T-cell (primary cell): Measurements from ENCODE around the gene LRP2. TPM values are rescaled to one million over a fixed set of nuclear protein-coding genes. Genes with fewer than 3 reads are reported as not detected.

ENCODE experiments used
- ATAC-seq, 4 experiments: fragments of 200-7000 bp in 3 of 4; fragments of 150-1000 bp in 1 of 4; cut with Tn5 transposase; replicated peaks in 1 of 4; 1 replicate in 3 of 4; 2 replicates in 1 of 4; pipeline ENCODE4 v1.10.0; 2021; ENCODE audit warnings: moderate library complexity in 3 of 4, mild to moderate bottlenecking in 2 of 4, moderate number of reproducible peaks in 1 of 4
- CTCF ChIA-PET, 2 donors: fragments of 300-600 bp; sonication (Branson Sonifier 250); formaldehyde crosslinking; loops; one replicate each; lab custom pipeline; 2022; ENCODE audit warnings: antibody characterized with exemption in 2 of 2; lab: Charles Lee
- POLR2A ChIA-PET, 2 donors: fragments of 300-600 bp; sonication (Branson Sonifier 250); formaldehyde crosslinking; loops; one replicate each; lab custom pipeline; 2022; ENCODE audit warnings: antibody characterized with exemption in 2 of 2; lab: Charles Lee
- DNase-seq, 35 experiments: peaks; one replicate each; pipeline versions ENCODE4 v3.0.0 to v3.0.0-alpha.2; 2013 to 2023
- H3K27ac ChIP-seq: one replicate; pipeline ENCODE4 v1.5.1; 2013; ENCODE audit warnings: low read length
- H3K27me3 ChIP-seq, 2 experiments: replicated peaks in 1 of 2; 1 replicate in 1 of 2; 2 replicates in 1 of 2; pipeline versions ENCODE4 v1.6.1 to v1.7.0; 2013; ENCODE audit warnings: low read length in 1 of 2, mixed read lengths in 1 of 2; ENCODE audit not compliant: control insufficient read depth in 2 of 2, insufficient read depth in 2 of 2; ENCODE audit errors: extremely low read depth in 1 of 2
- H3K36me3 ChIP-seq, 2 donors: 1 replicate in 1 of 2; 2 replicates in 1 of 2; pipeline versions ENCODE4 v1.6.1 to v1.7.0; 2013; ENCODE audit warnings: low read length in 1 of 2; ENCODE audit not compliant: control insufficient read depth in 2 of 2, insufficient read depth in 1 of 2; ENCODE audit errors: extremely low read depth in 1 of 2
- H3K4me1 ChIP-seq, 2 experiments: 1 replicate in 1 of 2; 2 replicates in 1 of 2; pipeline versions ENCODE4 v1.6.1 to v1.7.0; 2013; ENCODE audit warnings: low read length in 2 of 2, mixed read lengths in 1 of 2; ENCODE audit not compliant: insufficient read depth in 2 of 2, control insufficient read depth in 1 of 2; ENCODE audit errors: extremely low read depth in 1 of 2
- H3K4me3 ChIP-seq, 2 donors: 1 replicate in 1 of 2; 2 replicates in 1 of 2; pipeline versions ENCODE4 v1.5.1 to v1.7.0; 2013; ENCODE audit warnings: mild to moderate bottlenecking in 2 of 2, low read length in 1 of 2, moderate library complexity in 1 of 2; ENCODE audit not compliant: control insufficient read depth in 1 of 2; ENCODE audit errors: extremely low read depth in 1 of 2
- H3K9me3 ChIP-seq: 2 replicates; pipeline ENCODE4 v1.7.0; 2013
- H3K27ac Mint-ChIP-seq, 2 donors: one replicate each; pipeline ENCODE4 v1.8.0; 2020 to 2021; ENCODE audit warnings: mild to moderate bottlenecking in 2 of 2, mixed read lengths in 2 of 2
- H3K27me3 Mint-ChIP-seq, 2 donors: one replicate each; pipeline ENCODE4 v1.8.0; 2021 to 2022; ENCODE audit warnings: mixed read lengths in 2 of 2
- H3K36me3 Mint-ChIP-seq: one replicate; pipeline ENCODE4 v1.8.0; 2021; ENCODE audit warnings: mixed read lengths
- H3K4me1 Mint-ChIP-seq, 3 donors: one replicate each; pipeline ENCODE4 v1.8.0; 2020 to 2022; ENCODE audit warnings: mixed read lengths in 3 of 3, mild to moderate bottlenecking in 1 of 3
- H3K4me3 Mint-ChIP-seq, 3 donors: one replicate each; pipeline ENCODE4 v1.8.0; 2020 to 2022; ENCODE audit warnings: mild to moderate bottlenecking in 3 of 3, mixed read lengths in 3 of 3, moderate library complexity in 3 of 3
- H3K9me3 Mint-ChIP-seq, 3 donors: one replicate each; pipeline ENCODE4 v1.8.0; 2020 to 2022; ENCODE audit warnings: mixed read lengths in 3 of 3
- WGBS: methylation state at CpG from one replicate; pipeline ENCODE4 v1.1.5; 2013; ENCODE audit warnings: missing lambda C conversion rate; ENCODE audit not compliant: insufficient coverage; 5-methylcytosine and 5-hydroxymethylcytosine counted together
- total RNA-seq, 35 experiments: library from RNA in 6 of 35; stranded (reverse) in 6 of 35; fragments of 120-200 nt in 1 of 35; gene quantifications; one replicate each; pipeline versions ENCODE4 v1.2.1 to v1.2.4 and lab custom pipeline; 2013 to 2026

LRP2 gene
- total RNA-seq, 5 donors from 2014 or later (not counting 1 experiment from before 2014, with no cell fraction given): 0.03 TPM; not detected in 4

- no CpG with 5 or more reads among the region's 1 CpG for WGBS
- Histone ChIP-seq H3K4me1 (peaks cover 34 to 36% of the 10 kb centered on the region in 2 experiments), H3K36me3 (no peaks in the 10 kb centered on the region), H3K27ac (peak overlapping the region; percentile 66), H3K9me3 (no peaks in the 10 kb centered on the region), H3K27me3 (no peaks in the 10 kb centered on the region), H3K4me3 (no peak overlapping the region)
- Mint-ChIP-seq H3K36me3 (no peaks in the 10 kb centered on the region), H3K27me3 (peaks cover 2 to 4% of the 10 kb centered on the region in 2 donors), H3K4me3 (no peak overlapping the region), H3K9me3 (no peaks in the 10 kb centered on the region), H3K27ac (peak overlapping the region in 1 of 2 donors; percentile 30), H3K4me1 (peaks cover 50 to 64% (median 58%) of the 10 kb centered on the region in 3 donors)
- POLR2A ChIA-PET: interaction anchor here (0.6 to 0.7 kb wide), 2 partner anchors 23 to 659 kb away, joined by 4 to 5 read pairs; no protein-coding TSS in a partner anchor
- CTCF ChIA-PET: no interaction called here
- ATAC-seq: no peak
- no peak for DNase-seq
These were observed 257.5 kb downstream of the LRP2 start for GRCh38 chr2:169104848-169105247.

GRCh38 chr2:169095621-169096105, 266.7 kb downstream of the LRP2 start:
- peak overlapping the region in 1 of 2 donors; percentile 44 for H3K27ac Mint-ChIP-seq
- POLR2A ChIA-PET: no interaction called here
- H3K4me1 Mint-ChIP-seq: peaks cover 6 to 12% (median 12%) of the 10 kb centered on the region in 3 donors

GRCh38 chr2:169094676-169095075, 267.7 kb downstream of the LRP2 start:
- no peaks in the 10 kb centered on the region for H3K4me1 ChIP-seq

More at GRCh38 chr2:169095621-169096105, 266.7 kb downstream of the LRP2 start:
- no peak overlapping the region for H3K27ac ChIP-seq
- ATAC-seq (peak in 1 of 4 experiments; percentile 52), DNase-seq (no peak)
- H3K36me3 Mint-ChIP-seq: no peaks in the 10 kb centered on the region
- H3K9me3 ChIP-seq: no peaks in the 10 kb centered on the region
- H3K27me3 Mint-ChIP-seq: peaks cover 6 to 19% of the 10 kb centered on the region in 2 donors
- H3K27me3 ChIP-seq: no peaks in the 10 kb centered on the region
- no peaks in the 10 kb centered on the region for H3K36me3 ChIP-seq
- H3K4me1 ChIP-seq: no peaks in the 10 kb centered on the region
- no peak overlapping the region for H3K4me3 ChIP-seq
- WGBS: 33% methylated on average over 2 of the region's 5 CpGs
- no peak overlapping the region for H3K4me3 Mint-ChIP-seq
- CTCF ChIA-PET: no interaction called here
- H3K9me3 Mint-ChIP-seq: no peaks in the 10 kb centered on the region

GRCh38 chr2:169093535-169093934, 268.8 kb downstream of the LRP2 start:
- ChIA-PET POLR2A (no interaction called here), CTCF (interaction anchor here (0.6 to 1.6 kb wide), 3 partner anchors 46 to 1035 kb away, joined by 3 to 7 read pairs (median 4); no protein-coding TSS in a partner anchor)
- Mint-ChIP-seq H3K4me3 (no peak overlapping the region), H3K27me3 (peaks cover 9 to 20% of the 10 kb centered on the region in 2 donors), H3K36me3 (no peaks in the 10 kb centered on the region), H3K27ac (no peak overlapping the region), H3K9me3 (no peaks in the 10 kb centered on the region), H3K4me1 (peaks cover 6 to 12% (median 10%) of the 10 kb centered on the region in 3 donors)
- no peaks in the 10 kb centered on the region for H3K4me1 ChIP-seq
- ATAC-seq (no peak), DNase-seq (no peak)
- no peak overlapping the region for H3K4me3 ChIP-seq
- no CpG with 5 or more reads among the region's 2 CpGs for WGBS
- H3K27me3 ChIP-seq: no peaks in the 10 kb centered on the region
- H3K9me3 ChIP-seq: no peaks in the 10 kb centered on the region
- no peaks in the 10 kb centered on the region for H3K36me3 ChIP-seq
- H3K27ac ChIP-seq: no peak overlapping the region

More at GRCh38 chr2:169094676-169095075, 267.7 kb downstream of the LRP2 start:
- WGBS: no CpG with 5 or more reads among the region's 1 CpG
- no peak overlapping the region for H3K27ac Mint-ChIP-seq
- H3K27me3 Mint-ChIP-seq: peaks cover 6 to 20% of the 10 kb centered on the region in 2 donors
- Histone ChIP-seq H3K27me3 (no peaks in the 10 kb centered on the region), H3K4me3 (no peak overlapping the region), H3K9me3 (no peaks in the 10 kb centered on the region), H3K36me3 (no peaks in the 10 kb centered on the region), H3K27ac (no peak overlapping the region)
- ChIA-PET POLR2A (no interaction called here), CTCF (no interaction called here)
- H3K4me1 Mint-ChIP-seq: peaks cover 6 to 12% (median 10%) of the 10 kb centered on the region in 3 donors
- H3K9me3 Mint-ChIP-seq: no peaks in the 10 kb centered on the region
- DNase-seq: no peak
- H3K4me3 Mint-ChIP-seq: no peak overlapping the region
- no peak for ATAC-seq
- no peaks in the 10 kb centered on the region for H3K36me3 Mint-ChIP-seq

GRCh38 chr2:169091761-169092519, 270.4 kb downstream of the LRP2 start:
- no peaks in the 10 kb centered on the region for H3K9me3 Mint-ChIP-seq
- no CpG with 5 or more reads among the region's 8 CpGs for WGBS
- H3K4me3 Mint-ChIP-seq: no peak overlapping the region
- H3K27me3 ChIP-seq: peaks cover 0 to 5% of the 10 kb centered on the region in 2 experiments
- no peak overlapping the region for H3K27ac Mint-ChIP-seq
- peaks cover 6 to 12% (median 10%) of the 10 kb centered on the region in 3 donors for H3K4me1 Mint-ChIP-seq
- no peak for DNase-seq
- H3K4me3 ChIP-seq: no peak overlapping the region
- H3K27me3 Mint-ChIP-seq: peaks cover 9 to 18% of the 10 kb centered on the region in 2 donors
- H3K36me3 Mint-ChIP-seq: no peaks in the 10 kb centered on the region
- ATAC-seq: no peak
- CTCF ChIA-PET: no interaction called here
- H3K27ac ChIP-seq: no peak overlapping the region
- no peaks in the 10 kb centered on the region for H3K4me1 ChIP-seq
- no peaks in the 10 kb centered on the region for H3K36me3 ChIP-seq
- POLR2A ChIA-PET: no interaction called here
- no peaks in the 10 kb centered on the region for H3K9me3 ChIP-seq

GRCh38 chr2:169091256-169091655, 271.1 kb downstream of the LRP2 start:
- H3K9me3 Mint-ChIP-seq: no peaks in the 10 kb centered on the region
- H3K27me3 Mint-ChIP-seq: peaks cover 11 to 18% of the 10 kb centered on the region in 2 donors
- Histone ChIP-seq H3K27ac (no peak overlapping the region), H3K4me1 (no peaks in the 10 kb centered on the region), H3K4me3 (no peak overlapping the region), H3K9me3 (no peaks in the 10 kb centered on the region), H3K36me3 (no peaks in the 10 kb centered on the region), H3K27me3 (peaks cover 0 to 5% of the 10 kb centered on the region in 2 experiments)
- no peak overlapping the region for H3K4me3 Mint-ChIP-seq
- ATAC-seq: no peak
- POLR2A ChIA-PET: no interaction called here
- WGBS: no CpG with 5 or more reads among the region's 3 CpGs
- peaks cover 3% of the 10 kb centered on the region for H3K36me3 Mint-ChIP-seq
- CTCF ChIA-PET: no interaction called here
- no peak for DNase-seq
- H3K4me1 Mint-ChIP-seq: peaks cover 6 to 11% (median 10%) of the 10 kb centered on the region in 3 donors
- no peak overlapping the region for H3K27ac Mint-ChIP-seq
